Upper lobe of left lung (tissue), 4 donors: ENCODE data around the gene CYP26A1.

ENCODE experiments used
- EP300 ChIP-seq, 4 donors: sonication (generic); formaldehyde crosslinking; IDR thresholded peaks; one replicate each; pipeline ENCODE4 v1.5.1; 2017; ENCODE audit warnings: antibody characterized with exemption in 4 of 4, control low read depth in 2 of 4
- POLR2A ChIP-seq, 4 donors: fragments of 450-650 bp; IDR thresholded peaks; one replicate each; pipeline ENCODE4 v1.5.1; 2016 to 2017; ENCODE audit warnings: antibody characterized with exemption in 4 of 4, mild to moderate bottlenecking in 2 of 4
- TF ChIP-seq, protein P1 (sequence below), 6 experiments: fragments of 450-650 bp in 4 of 6; fragments of 200-600 bp in 2 of 6; sonication (generic) in 2 of 6; IDR thresholded peaks; one replicate each; pipeline ENCODE4 v1.5.1; 2016 to 2019; ENCODE audit warnings: antibody characterized with exemption in 6 of 6

DNA sequence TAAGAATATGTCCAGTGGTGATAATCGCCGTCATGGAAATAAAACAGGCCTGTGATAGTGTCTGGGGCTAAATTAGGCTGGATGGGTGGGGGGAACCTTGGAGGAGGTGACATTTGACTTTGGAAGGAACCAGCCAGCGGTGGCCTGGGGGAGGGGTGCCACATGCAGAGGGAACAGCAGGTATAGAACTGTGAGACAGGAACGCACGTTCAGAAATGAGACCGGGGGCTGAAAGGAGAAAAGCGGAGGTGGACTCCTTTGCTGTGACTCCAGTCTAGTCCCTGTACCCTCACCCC is 2.6 kb upstream of the CYP26A1 start:
- TF ChIP-seq, protein P1, sequence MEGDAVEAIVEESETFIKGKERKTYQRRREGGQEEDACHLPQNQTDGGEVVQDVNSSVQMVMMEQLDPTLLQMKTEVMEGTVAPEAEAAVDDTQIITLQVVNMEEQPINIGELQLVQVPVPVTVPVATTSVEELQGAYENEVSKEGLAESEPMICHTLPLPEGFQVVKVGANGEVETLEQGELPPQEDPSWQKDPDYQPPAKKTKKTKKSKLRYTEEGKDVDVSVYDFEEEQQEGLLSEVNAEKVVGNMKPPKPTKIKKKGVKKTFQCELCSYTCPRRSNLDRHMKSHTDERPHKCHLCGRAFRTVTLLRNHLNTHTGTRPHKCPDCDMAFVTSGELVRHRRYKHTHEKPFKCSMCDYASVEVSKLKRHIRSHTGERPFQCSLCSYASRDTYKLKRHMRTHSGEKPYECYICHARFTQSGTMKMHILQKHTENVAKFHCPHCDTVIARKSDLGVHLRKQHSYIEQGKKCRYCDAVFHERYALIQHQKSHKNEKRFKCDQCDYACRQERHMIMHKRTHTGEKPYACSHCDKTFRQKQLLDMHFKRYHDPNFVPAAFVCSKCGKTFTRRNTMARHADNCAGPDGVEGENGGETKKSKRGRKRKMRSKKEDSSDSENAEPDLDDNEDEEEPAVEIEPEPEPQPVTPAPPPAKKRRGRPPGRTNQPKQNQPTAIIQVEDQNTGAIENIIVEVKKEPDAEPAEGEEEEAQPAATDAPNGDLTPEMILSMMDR (IDR thresholded peaks at IDR 0.05), result no peak
- TF ChIP-seq POLR2A (IDR thresholded peaks at IDR 0.05) (no peak), EP300 (IDR thresholded peaks at IDR 0.05) (no peak)
